Measurements from ENCODE around the gene THAP2. TPM values are rescaled to one million over a fixed set of nuclear protein-coding genes. Genes with fewer than 3 reads are reported as not detected.
A peak's percentile ranks its signal among the peaks of the same experiment; 100 is the strongest.
"Not testable (repeated sequence)": the region's sequence is repeated elsewhere in the genome, so short reads cannot be mapped to it uniquely, and the experiment has no call there.

THAP2 gene
- total RNA-seq, 1 experiment from 2014 or later, result 5.6 TPM

DNA sequence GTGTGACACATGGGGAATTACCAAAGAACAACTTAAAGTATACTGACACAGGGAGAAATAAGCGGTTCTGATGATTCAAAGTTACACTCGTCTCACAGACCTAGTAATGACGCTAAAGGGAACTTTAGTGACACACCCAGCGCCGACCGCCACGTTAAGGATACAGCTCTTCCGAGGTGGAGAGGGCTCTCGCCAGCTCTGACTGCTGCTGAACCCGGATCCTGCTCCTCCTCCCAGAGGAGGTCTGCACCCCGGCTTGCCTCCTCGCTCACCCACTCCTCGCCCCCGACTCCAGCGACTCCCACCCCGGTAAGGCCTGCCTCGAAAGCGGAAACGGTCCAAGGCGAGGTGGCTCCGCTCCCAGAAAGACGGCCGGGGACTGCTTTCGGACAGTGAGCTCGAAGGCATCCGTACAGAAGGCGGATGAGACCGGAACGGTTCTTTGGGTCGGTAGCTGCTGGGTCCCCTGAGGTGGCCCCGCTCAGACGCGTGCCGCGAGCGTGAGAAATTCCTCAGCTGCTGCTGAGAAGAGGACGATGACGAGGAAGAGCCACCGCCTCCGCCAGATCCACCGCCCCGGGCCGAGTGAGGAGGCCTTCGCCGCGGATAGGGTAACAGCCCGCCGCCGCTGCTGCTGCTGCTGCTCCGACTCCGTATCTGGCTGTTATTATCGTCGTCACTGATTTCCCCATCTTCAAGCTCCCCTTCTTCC is 1.1 kb upstream of the THAP2 start:
- peak; percentile 18 for DNase-seq (ENCODE audit: low spot score)

- no peak for DNase-seq (ENCODE audit: low spot score)
These were observed 449 bp downstream of the THAP2 start for GRCh38 chr12:71664411-71665089.

GRCh38 chr12:71665090-71665463 is 976 bp downstream of the THAP2 start:
- no peak for DNase-seq (ENCODE audit: low spot score)

DNA sequence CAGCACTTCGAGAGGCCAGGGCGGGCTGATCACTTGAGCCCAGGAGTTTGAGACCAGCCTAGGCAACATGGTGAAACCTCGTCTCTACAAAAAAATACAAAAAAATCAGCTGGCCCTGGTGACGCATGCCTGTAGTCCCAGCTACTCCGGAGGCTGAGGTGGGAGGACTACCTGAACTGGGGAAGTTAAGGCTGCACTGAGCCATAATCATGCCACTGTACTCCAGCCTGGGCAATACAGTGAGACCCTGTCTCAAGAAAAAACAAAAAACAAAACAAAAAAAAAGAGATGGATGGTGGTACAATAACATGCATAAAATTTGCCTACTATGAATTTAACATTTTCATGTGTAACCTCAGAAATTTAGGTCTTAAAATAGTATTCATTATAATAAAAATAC is 2.2 kb downstream of the THAP2 start:
- no peak for DNase-seq (ENCODE audit: low spot score)

- no peak for DNase-seq (ENCODE audit: low spot score)
These were observed 7.2 kb downstream of the THAP2 start for GRCh38 chr12:71671311-71671710.

DNA sequence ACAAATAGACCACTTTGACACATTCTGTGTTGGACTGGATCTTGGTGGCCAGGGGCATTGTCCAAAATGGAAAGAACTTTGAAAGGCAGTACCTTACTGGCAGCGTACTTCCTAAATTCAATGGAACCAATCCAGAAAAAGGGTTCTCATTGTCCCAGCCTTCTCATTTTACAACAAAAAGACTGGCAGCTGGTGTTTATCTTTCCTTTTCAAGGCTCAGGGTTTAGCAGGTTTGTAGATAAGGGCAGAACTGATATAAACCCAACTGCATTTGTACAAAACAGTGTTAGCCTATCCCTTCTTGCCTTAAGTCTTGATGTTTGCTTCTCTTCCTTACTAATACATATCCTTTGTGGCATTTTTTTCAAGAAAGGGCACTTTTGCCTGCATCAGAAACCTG is 7.7 kb downstream of the THAP2 start:
- DNase-seq (ENCODE audit: low spot score), result no peak

DNA sequence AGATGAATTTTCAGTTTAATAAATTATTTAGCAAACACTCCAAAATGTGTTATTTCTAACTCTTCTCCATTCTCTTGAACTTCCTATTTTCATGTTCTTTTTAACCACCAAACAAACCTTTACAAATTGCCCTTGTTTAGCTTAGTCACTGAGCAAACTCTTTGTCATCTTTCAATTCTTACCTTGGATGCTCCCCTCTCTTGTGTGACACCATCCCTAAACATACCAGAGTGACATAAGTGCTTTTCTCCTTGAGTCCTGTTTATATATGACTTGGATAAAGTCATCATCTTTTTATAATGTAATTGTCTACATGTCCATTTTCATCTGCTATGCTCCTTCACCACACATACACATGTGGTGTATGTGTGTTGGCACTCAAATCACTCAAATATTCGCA is 18.4 kb downstream of the THAP2 start:
- no peak for DNase-seq (ENCODE audit: low spot score)

DNA sequence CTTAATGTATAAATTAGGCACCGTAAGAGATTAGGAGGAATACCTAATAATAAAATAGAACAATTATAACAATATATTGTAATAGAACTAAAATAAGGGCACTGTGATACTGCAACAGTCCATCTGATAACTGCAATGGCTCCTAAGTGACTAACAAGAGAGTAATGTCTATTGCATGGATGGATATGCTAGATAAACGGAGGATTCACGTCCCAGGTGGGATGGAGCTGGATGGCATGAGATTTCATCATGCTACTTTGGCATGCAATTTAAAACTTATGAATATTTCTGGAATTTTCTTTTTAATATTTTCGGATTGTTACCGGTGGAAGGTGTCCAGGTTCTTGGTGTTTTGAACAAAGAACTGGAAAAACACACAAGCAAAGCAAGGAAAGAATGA is 19.5 kb downstream of the THAP2 start:
- no peak for DNase-seq (ENCODE audit: low spot score)

GRCh38 chr12:71684081-71684480 is 20.0 kb downstream of the THAP2 start:
- no peak for DNase-seq (ENCODE audit: low spot score)

GRCh38 chr12:71685312-71685906 is 21.3 kb downstream of the THAP2 start:
- DNase-seq (ENCODE audit: low spot score), result no peak

DNA sequence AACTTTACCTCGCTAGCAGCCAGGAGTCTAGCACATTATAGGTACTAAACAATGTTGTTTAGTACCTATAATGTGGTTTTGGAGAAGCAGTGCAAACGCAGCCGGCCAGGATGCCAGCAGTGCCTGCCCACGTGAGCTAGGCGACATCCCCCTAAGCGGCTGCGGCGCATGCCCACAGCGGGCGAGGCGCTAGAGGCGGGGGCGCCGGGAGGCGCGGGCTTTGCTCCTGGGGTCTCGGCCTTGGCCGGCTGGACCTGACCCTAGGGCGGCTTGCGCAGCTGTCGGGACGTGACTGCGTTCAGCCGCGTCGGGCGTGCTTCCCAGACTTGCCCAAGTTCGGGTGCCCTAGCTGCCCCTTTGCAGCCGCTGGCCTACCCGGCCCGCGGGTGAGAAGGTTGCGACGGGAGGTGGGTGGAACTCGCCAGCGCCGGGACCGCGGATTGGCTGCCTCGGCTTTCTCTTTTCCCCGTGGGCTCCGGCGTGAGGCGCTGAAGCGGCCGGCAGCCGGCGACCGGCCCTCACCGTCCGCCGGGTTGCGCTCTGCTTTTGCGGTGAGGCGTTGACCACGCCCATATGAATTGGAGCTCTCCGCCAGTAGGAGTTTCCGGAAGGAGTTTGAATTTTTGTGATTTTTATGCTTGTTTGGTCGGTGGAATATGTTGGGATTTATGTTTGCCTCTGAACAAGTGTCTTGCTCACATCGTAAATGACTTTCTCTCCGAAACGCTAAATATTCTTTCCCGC is 22.0 kb downstream of the THAP2 start, which contains the start of gene TMEM19:
Gene TMEM19, plus strand, starts transcription at position 169 of the 744 bp plus-strand sequence. CDS start 599 bp downstream, outside the sequence.
- DNase-seq (ENCODE audit: low spot score), result peak; percentile 84

- no peak for DNase-seq (ENCODE audit: low spot score)
These were observed 22.5 kb downstream of the THAP2 start for GRCh38 chr12:71686658-71687025.

- DNase-seq (ENCODE audit: low spot score), result not testable (repeated sequence)
These were observed 23.1 kb downstream of the THAP2 start for GRCh38 chr12:71687172-71687571.

GRCh38 chr12:71688961-71689570 is 25.0 kb downstream of the THAP2 start:
- DNase-seq (ENCODE audit: low spot score), result no peak

DNA sequence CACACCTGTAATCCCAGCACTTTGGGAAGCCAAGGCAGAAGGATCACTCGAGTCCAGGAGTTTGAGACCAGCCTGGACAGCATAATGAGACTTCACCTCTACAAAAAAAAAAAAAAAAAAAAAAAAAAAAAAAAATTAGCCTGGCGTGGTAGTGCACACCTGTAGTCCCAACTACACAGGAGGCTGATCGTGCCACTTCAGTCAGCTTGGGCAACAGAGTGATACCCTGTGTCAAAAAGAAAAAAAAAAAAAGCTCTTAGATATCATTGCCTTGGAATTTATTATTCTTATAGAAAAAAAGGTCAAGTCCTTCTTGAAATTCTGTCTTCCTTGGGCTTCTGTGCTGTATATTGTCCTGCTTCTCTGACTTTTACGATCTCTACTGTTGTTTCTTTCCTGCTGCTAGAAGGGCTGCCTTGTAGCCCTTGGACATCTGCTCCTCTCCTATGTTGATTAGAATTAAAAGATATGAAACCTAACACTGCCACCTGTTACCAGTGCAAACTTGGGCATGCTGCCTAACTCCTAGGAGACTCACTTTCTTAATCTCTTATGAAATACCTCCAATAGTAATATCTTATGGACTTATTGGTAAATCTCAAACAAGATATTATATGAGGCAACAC is 27.5 kb downstream of the THAP2 start:
- DNase-seq (ENCODE audit: low spot score), result no peak

GRCh38 chr12:71693126-71693525 is 29.0 kb downstream of the THAP2 start:
- no peak for DNase-seq (ENCODE audit: low spot score)

DNA sequence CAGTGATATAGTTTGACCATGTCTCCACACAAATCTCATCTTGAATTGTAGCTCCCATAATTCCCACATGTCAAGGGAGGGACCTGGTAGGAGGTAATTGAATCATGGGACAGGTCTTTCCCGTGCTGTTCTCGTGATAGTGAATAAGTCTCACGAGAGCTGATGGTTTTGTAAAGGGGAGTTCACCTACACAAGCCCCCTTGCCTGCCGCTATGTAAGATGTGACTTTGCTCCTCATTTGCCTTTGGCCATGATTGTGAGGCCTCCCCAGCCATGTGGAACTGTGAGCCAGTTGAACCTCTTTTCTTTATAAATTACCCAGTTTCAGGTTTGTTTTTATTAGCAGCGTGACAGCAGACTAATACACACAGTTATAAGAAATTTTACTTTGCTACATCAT is 29.6 kb downstream of the THAP2 start:
- not testable (repeated sequence) for DNase-seq (ENCODE audit: low spot score)

- DNase-seq (ENCODE audit: low spot score), result no peak
These were observed 30.2 kb downstream of the THAP2 start for GRCh38 chr12:71694099-71694820.

DNA sequence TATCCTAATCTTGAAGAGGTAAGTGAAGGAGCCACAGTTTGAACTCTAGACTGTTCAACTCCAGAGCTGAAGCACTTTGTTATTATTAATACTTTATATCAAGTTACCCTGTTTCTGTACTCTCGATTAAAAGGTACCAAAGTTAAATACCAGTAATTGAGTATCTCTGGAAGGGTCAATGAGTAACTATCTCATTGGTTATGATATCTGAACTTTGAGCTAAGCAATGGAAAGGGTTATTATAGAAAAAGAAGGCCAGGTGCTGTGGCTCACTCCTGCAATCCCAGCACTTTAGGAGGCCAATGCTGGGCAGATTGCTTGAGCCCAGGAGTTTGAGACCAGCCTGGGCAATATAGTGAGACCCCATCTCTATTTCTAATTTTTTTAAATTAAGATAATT is 31.7 kb downstream of the THAP2 start:
- no peak for DNase-seq (ENCODE audit: low spot score)

- not testable (repeated sequence) for DNase-seq (ENCODE audit: low spot score)
These were observed 38.1 kb downstream of the THAP2 start for GRCh38 chr12:71702181-71702580.

GRCh38 chr12:71702590-71702989 is 38.5 kb downstream of the THAP2 start:
- DNase-seq (ENCODE audit: low spot score), result no peak
